NCI-H1105 (cell line): Measurements from ENCODE around the gene DRAP1.

Experiments used
- DNase-seq: peaks from one replicate; lab custom pipeline; 2025; lab: John Stamatoyannopoulos, UW

DRAP1 gene

GRCh38 chr11:65961267-65962140 is 42.3 kb downstream of the DRAP1 start, which contains the start of gene SART1:
Gene SART1 (plus strand): TSS chr11:65961734. CDS start chr11:65961781, 47 bp downstream.
- peak; percentile 98 for DNase-seq

- DNase-seq: no peak
Observed at GRCh38 chr11:65962141-65962564, 42.9 kb downstream of the DRAP1 start.

GRCh38 chr11:65964906-65965305 is 45.7 kb downstream of the DRAP1 start:
- no peak for DNase-seq

DNA sequence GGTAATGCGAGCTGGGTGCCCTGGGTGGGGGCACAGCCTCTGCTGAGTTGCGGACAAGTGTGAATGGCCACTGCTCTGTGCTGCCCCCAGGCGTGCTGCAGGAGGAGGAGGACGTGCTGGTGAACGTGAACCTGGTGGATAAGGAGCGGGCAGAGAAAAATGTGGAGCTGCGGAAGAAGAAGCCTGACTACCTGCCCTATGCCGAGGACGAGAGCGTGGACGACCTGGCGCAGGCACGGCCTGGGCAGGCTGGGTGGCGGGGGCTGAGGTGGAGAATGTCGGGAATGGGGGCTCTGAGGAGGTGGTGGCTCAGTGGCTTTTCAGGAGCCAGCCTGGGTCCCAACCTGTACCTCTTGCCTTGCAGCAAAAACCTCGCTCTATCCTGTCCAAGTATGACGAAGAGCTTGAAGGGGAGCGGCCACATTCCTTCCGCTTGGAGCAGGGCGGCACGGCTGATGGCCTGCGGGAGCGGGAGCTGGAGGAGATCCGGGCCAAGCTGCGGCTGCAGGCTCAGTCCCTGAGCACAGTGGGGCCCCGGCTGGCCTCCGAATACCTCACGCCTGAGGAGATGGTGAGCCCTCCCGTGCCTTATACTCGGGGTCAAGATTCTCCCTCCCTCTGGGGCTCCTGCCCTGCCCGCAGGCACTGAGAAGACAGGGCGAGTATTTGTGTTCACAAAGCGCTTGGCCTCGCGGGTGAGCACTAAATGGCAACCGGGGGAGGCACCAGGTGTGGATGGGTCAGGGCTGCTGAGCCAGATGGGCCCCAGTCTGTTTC is 46.9 kb downstream of the DRAP1 start:
- no peak for DNase-seq

DNA sequence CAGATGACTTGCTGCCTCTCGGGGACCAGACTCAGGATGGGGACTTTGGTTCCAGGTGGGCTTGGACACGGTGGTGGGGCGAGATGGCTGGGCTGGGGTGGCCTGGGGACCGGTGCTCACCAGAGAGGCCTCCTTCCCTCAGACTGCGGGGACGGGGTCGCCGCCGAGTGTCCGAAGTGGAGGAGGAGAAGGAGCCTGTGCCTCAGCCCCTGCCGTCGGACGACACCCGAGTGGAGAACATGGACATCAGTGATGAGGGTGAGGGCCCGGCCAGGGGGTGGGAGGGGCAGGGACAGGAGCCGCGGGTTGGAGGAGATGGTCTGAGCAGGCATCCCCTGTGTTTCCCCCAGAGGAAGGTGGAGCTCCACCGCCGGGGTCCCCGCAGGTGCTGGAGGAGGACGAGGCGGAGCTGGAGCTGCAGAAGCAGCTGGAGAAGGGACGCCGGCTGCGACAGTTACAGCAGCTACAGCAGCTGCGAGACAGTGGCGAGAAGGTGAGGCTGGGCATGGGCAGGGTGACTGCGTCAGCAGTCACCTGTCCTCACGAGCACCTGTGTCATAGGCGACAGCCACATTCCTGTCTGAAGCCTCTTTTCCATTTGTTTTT is 48.2 kb downstream of the DRAP1 start:
- no peak for DNase-seq

DNA sequence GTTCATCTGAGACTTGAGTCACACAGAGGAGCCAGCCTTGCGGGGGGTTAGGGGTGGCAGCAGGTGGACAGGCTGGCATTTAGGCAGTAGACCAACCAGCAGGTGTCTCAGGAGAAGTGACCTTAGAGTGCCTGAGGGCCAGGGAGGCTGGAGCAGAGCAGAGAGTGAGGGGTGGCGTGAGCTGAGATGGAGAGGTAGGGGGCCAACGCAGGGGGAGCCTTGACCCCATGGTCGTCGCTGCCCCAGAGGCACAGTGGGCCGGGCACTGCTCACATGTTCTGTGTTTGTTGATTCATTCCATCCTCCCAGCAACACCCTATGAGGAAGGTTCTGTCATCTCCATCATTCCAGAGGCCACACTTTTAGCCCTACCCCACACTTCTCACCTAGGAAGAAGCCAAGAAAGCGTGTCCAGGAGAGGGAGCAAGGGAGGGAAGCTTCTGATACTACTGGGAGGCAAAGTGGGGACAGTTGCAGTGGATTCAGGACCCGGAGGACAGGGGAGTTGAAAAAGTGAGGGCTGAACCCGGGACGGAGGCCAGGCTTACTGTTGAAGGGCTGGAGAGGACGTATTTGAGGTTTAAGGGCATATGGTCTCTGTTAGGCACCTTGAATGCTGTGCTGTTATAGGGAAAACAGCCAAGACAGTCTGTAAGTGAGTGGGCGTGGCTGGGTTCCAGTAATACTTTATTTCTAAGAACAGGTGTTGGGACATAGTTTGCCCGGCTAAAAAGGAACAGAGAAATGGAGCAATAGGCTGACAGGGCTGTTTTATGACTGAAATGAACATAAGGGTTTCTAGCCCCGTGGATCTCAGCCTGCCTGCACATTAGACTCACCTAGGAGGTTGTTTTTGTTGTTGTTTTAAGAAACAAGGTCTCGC is 49.6 kb downstream of the DRAP1 start:
- DNase-seq: no peak
